HG02970 (cell line): ENCODE data around the gene PRPF4.
"Not testable (repeated sequence)": the region's sequence is repeated elsewhere in the genome, so short reads cannot be mapped to it uniquely, and the experiment has no call there.

Experiments used
- ATAC-seq: cut with Tn5 transposase; IDR thresholded peaks from one replicate; pipeline ENCODE4 v1.9.1; 2021; ENCODE audit warnings: mild to moderate bottlenecking, moderate library complexity, moderate number of reproducible peaks; ENCODE audit not compliant: unreplicated experiment, low FRiP score

The PRPF4 gene

GRCh38 chr9:113266174-113266573 is 9.3 kb upstream of the PRPF4 start:
- no peak for ATAC-seq

DNA sequence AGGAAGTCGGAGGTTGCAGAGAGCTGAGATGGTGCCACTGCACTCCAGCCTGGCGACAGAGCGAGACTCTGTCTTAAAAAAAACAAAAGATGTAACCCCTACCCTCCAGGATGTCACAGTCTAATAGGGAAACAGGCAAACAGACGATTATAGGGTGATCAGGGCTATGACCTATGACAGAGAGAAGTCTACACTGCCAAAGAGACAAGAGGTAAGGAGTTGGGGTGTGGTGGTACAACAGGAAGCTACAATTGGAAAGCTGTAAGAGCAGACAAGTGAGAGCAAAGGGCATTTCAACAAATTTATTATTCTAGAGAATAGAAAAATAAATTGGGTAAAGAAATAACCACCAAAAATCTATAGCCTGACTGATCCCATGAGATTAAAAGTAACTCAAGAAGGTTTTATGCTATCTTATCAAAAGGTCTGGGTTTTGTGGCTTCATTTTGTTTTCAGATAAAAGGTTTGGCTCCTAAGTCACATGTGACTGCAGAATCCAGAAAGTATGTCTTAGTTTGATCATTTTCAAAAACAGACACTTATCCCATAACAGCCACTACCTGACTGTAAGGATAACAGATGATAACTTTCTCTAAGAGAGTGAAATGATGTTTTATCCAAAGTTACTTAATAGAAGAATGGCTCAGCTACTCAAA is 7.4 kb upstream of the PRPF4 start:
- no peak for ATAC-seq

GRCh38 chr9:113269355-113269754 is 6.1 kb upstream of the PRPF4 start:
- ATAC-seq, result no peak

GRCh38 chr9:113269871-113270270 is 5.6 kb upstream of the PRPF4 start:
- ATAC-seq, result no peak

DNA sequence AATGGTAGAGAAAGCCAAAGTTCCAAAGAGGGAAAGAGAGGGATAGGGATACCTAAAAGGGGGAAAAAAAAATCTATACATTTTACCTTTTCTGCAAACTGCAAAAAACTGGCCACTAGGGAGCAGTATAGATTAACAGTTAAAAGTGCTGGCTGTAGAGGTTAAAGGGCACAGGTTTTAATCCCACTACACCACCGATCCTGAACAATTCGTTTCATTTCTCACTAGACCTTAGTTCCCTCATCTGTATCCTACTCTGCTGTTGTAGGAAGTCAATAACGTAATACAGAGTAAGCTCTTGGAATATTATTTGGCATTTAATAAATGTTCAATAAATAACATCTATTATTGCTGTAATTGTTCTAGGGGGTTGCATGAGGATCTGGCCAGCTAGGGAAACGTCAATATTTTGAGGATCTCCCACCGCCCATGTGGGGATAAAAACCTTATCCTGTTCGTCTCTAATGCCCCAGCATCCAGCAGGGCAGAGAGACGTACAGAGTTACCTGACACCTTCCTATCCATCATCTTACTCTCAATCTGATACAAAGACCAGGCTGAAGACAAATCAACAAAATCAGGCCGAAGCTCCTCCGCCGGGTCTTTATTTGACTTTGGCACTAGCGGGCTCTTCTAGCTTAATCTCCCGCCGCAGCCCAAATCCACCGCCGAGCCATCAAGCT is 843 bp upstream of the PRPF4 start:
- peak; percentile 5 for ATAC-seq

GRCh38 chr9:113278840-113279239 is 3.4 kb downstream of the PRPF4 start:
- no peak for ATAC-seq

GRCh38 chr9:113281356-113281755 is 5.9 kb downstream of the PRPF4 start:
- ATAC-seq, result no peak

DNA sequence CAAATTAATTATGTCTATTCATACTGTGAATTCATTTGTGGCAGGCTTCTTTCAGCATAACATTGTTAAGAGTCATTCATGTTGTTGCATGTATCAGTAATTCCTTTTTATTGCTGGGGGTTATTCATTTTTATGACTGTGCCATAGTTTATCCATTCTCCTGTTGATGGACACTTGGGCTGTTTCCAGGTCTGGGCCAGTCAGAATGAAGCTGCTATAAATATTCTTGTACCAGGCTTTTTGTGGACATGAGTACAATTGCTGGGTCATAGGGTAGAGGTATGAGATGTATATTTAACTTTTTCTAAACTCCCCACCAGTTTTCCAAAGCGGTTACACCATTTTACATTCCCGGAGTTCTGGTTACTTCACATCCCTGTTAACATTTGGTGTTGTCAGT is 13.6 kb downstream of the PRPF4 start:
- no peak for ATAC-seq

DNA sequence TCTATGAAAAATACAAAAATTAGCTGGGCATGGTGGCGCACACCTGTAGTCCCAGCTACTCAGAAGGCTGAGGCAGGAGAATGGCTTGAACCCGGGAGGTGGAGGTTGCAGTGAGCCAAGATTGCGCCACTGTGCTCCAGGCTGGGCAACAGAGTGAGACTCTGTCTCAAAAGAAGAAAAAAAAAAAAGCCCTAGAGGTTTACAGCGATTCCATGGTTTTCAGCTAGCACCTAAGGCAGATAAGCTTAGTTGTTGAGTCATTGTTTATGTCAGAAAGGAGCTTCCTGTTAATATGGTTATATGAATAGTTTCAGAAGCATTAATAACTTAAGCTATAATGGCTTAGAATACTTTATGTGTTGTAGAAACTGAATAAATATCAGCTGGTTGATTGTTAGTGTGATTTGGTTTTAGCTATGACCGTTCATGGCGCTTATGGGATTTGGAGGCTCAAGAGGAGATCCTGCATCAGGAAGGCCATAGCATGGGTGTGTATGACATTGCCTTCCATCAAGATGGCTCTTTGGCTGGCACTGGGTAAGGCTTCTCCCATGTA is 14.7 kb downstream of the PRPF4 start:
- no peak for ATAC-seq

DNA sequence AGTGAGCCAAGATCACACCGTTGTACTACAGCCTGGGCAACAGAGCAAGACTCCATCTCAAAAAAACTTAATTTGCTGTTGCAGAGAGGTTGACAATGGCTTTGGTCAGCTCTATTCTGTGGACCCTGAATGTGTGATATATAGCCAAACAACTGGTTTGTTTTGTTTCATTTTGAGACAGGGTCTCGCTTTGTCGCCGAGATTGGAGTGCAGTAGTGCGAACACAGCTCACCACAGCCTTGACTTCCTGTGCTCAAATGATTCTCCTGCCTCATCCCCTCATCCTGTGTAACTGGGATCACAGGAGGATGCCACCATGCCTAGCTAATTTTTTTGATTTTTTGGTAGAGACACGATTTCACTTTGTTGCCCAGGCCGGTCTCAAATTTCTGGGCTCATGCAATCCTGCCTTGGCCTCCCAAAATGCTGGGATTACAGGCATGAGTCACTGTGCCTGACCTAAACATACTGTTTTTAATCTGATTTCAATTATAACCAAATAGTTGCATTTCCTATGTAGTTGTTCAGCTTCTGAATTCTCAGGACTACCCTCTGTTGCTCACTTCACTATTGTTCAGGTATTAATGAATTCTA is 17.9 kb downstream of the PRPF4 start:
- ATAC-seq, result no peak

GRCh38 chr9:113296247-113296646 is 20.8 kb downstream of the PRPF4 start:
- ATAC-seq, result not testable (repeated sequence)

- no peak for ATAC-seq
Measured at GRCh38 chr9:113296796-113297558, 21.5 kb downstream of the PRPF4 start.

DNA sequence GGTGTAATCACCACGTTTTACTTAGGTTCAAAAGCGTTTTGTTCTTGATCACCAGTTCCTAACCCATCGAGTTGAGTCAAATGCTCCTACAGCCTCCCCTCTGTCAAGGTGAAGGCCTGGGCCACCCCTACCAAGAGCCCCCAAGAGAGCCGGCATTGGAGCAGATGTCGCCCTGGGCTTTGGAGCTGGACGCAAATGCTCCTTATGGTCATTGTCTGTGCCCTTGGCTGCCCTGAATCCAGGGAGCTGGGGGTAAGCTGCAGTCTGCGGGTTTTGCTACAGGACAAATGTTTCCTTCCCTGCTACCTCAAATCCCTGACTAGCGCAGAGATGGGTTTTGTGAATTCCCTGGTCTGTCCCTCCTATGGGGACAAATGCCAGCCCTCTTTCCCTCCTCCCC is 22.9 kb downstream of the PRPF4 start:
- ATAC-seq, result no peak

- ATAC-seq, result no peak
Measured at GRCh38 chr9:113298924-113299770, 23.7 kb downstream of the PRPF4 start.

GRCh38 chr9:113299800-113300292 is 24.4 kb downstream of the PRPF4 start:
- no peak for ATAC-seq

DNA sequence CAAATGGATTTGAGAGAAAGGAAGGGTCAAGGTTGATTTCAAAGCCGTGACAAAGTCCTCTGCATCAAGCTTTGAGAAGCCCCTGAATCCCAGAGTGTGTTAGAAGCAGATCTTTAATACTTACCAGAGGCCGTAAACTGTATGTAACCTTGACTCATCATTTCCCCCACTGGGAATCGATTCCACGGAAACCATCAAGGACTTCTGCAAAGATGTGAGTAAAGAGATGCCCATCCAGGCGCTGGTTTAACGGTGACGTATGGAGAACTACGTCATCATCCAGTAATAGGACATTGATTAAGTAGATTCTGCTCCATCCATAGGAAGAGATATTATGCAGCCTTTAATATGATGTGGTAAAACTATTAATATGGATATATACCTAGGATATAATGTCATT is 26.1 kb downstream of the PRPF4 start:
- no peak for ATAC-seq

DNA sequence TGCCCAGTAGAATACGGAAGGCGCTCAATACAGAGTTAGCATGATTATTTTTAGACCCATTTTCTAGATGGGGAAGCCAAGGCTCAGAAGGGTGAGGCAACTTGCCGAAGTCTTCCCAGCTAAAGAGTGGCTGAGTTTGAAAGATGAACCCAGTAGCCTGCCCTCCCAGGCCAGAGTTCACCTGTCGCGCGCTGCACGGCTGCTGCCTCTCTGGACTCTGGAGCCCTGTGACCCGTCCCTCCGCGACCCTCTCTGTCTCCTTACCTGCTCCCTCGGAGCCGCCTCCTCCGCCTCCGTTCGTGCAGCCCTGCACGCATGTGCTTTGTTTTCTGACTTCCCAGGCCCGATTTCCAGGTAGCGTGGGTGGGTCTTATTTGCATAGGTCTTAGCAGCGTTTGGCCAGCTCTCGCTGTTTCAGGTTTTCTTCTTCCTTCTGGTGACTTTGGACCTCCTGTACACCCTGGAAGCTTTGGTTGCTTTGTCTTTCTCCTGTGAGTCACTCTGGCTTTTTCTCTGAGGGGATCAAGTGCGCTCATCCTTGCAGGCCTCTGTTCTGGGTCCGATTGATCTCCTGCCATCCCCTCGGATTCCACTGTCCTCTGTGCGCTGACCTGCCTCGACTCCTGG is 27.4 kb downstream of the PRPF4 start, which contains the start of gene RNF183:
RNF183 (minus strand) TSS at position 585 of the 627 bp plus-strand sequence. CDS start 5,192 bp downstream, outside the sequence.
- no peak for ATAC-seq

DNA sequence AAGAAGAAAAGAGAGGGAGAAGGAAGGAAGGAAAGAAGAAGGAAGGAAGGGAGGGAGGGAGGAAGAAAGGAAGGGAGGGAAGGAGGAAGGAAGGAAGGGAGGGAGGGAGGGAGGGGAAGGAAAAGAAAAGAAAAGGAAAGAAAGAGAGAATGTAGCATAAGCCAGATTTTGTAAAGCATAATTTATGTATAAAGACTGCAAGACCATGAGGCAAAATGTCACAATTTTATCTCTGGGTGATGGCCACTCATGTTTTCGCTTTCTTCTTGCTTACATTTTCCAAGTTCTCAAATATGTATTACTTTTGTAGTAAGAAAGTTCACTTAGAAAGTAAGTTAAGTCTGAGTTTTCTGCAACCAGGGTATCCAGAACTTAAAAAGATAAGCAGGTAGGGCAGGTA is 31.1 kb downstream of the PRPF4 start:
- ATAC-seq, result no peak

DNA sequence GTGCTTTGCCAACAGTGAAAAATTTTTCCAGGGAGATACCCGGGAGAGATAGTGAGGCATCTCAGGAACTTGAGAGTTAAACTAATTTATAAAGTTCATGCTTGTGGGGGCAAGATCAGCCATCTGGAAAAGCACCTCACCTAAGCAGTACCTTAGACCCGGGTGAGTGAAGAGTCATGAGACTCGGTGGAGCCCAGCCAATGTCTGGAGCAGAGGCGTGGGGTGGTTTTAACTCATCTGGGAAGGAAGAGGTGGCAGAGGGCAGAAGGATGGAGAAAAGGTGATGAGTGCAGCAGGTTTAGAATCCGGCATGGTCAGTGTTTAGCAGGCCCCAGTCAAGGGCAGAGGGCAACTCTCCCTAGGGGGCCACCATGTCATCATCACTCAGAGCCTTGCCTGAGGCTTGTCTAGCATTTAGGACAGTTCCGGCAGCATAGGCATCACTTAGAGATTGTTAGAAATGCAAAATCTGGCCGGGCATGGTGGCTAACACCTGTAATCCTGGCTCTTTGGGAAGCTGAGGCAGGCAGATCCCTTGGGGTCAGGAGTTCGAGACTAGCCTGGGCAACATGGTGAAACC is 32.0 kb downstream of the PRPF4 start:
- no peak for ATAC-seq
